Loucy (cell line): ENCODE measurements around the gene PRR5L.

Experiments
- H2AFZ ChIP-seq: fragments of 200-600 bp; sonication (generic); 2 replicates; pipeline ENCODE4 v1.6.0; 2016; ENCODE audit warnings: antibody characterized with exemption, mild to moderate bottlenecking, low read length, moderate library complexity
- H3F3A ChIP-seq: fragments of 200-600 bp; 2 replicates; pipeline ENCODE4 v1.6.0; 2016; ENCODE audit warnings: antibody characterized with exemption, low read depth, mild to moderate bottlenecking
- H3K27me3 ChIP-seq: fragments of 200-600 bp; sonication (generic); 2 replicates; pipeline ENCODE4 v1.6.1; 2014; ENCODE audit warnings: low read length, mild to moderate bottlenecking; ENCODE audit not compliant: insufficient read depth, poor library complexity, severe bottlenecking
- H3K36me3 ChIP-seq: fragments of 200-600 bp; sonication (generic); 2 replicates; pipeline ENCODE4 v1.6.1; 2016; ENCODE audit warnings: low read length; ENCODE audit not compliant: insufficient read depth
- H3K4me1 ChIP-seq: fragments of 200-600 bp; sonication (generic); 2 replicates; pipeline ENCODE4 v1.5.1; 2014; ENCODE audit warnings: low read length, mild to moderate bottlenecking; ENCODE audit not compliant: insufficient read depth, poor library complexity, severe bottlenecking
- H3K4me2 ChIP-seq: fragments of 200-600 bp; sonication (generic); 2 replicates; pipeline ENCODE4 v1.6.0; 2014; ENCODE audit warnings: antibody characterized with exemption, low read length, low read depth, mild to moderate bottlenecking; ENCODE audit not compliant: poor library complexity, severe bottlenecking
- H3K4me3 ChIP-seq: fragments of 200-600 bp; sonication (generic); 2 replicates; pipeline ENCODE4 v1.5.1; 2014; ENCODE audit warnings: low read length, mild to moderate bottlenecking, mixed read lengths; ENCODE audit not compliant: poor library complexity, severe bottlenecking
- H3K79me2 ChIP-seq: fragments of 200-600 bp; sonication (generic); 2 replicates; pipeline ENCODE4 v1.6.1; 2014; ENCODE audit warnings: low read length; ENCODE audit not compliant: insufficient read depth
- H3K9ac ChIP-seq: fragments of 200-600 bp; sonication (generic); 2 replicates; pipeline ENCODE4 v1.6.0; 2014; ENCODE audit warnings: mild to moderate bottlenecking, low read depth, low read length, moderate library complexity; ENCODE audit not compliant: poor library complexity, severe bottlenecking
- H3K9me2 ChIP-seq: fragments of 200-600 bp; sonication (generic); replicated peaks from 2 replicates; pipeline ENCODE4 v1.6.1; 2016; ENCODE audit warnings: low read depth, low read length, mixed read lengths
- H3K9me3 ChIP-seq: fragments of 200-600 bp; sonication (generic); 2 replicates; pipeline ENCODE4 v1.6.1; 2014; ENCODE audit warnings: mild to moderate bottlenecking, antibody characterized with exemption, low read length, low read depth; ENCODE audit not compliant: insufficient read depth
- H4K20me1 ChIP-seq: fragments of 200-600 bp; sonication (generic); 2 replicates; pipeline ENCODE4 v1.6.0; 2014; ENCODE audit warnings: antibody characterized with exemption, low read length, mild to moderate bottlenecking; ENCODE audit not compliant: insufficient read depth, poor library complexity, severe bottlenecking
- EZH2phosphoT487 ChIP-seq: fragments of 200-600 bp; IDR thresholded peaks from 2 replicates; pipeline ENCODE4 v1.6.1; 2018; ENCODE audit warnings: antibody characterized with exemption, mild to moderate bottlenecking, moderate library complexity, borderline replicate concordance
- TF ChIP-seq, protein P1 (sequence below): fragments of 200-600 bp; sonication (generic); conservative IDR thresholded peaks from 2 replicates; pipeline ENCODE4 v1.5.1; 2014; ENCODE audit warnings: mild to moderate bottlenecking, antibody characterized with exemption, low read length

PRR5L gene

DNA sequence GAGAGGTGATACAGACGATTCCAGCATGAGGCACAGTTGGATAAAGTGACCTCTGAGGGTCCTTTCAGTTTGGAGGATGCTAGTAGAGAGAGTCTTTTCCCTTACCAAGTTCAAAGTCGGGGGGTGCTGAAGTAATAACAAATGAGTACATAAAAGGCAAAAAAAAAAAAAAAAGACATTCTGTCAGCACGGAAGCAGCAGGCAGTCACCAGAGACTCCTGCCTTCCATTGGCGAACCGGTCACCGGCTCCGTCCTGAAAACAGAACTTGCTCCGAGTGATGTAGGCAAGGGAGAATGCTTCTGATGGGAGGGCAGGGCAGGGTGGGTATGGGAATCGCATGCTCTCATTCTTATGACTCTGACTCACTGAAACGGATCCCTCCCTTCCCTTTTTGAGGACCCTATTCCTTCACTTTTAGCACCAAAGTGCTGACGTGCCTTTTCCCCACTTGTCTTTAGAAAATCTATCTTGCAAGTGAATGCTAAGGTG lies 65.9 kb downstream of the PRR5L start:
- H3K36me3 ChIP-seq = no peaks in the 10 kb centered on the region
- H3K9me2 ChIP-seq = no peaks in the 10 kb centered on the region
- TF ChIP-seq EZH2phosphoT487 = no peak
- TF ChIP-seq, protein P1, sequence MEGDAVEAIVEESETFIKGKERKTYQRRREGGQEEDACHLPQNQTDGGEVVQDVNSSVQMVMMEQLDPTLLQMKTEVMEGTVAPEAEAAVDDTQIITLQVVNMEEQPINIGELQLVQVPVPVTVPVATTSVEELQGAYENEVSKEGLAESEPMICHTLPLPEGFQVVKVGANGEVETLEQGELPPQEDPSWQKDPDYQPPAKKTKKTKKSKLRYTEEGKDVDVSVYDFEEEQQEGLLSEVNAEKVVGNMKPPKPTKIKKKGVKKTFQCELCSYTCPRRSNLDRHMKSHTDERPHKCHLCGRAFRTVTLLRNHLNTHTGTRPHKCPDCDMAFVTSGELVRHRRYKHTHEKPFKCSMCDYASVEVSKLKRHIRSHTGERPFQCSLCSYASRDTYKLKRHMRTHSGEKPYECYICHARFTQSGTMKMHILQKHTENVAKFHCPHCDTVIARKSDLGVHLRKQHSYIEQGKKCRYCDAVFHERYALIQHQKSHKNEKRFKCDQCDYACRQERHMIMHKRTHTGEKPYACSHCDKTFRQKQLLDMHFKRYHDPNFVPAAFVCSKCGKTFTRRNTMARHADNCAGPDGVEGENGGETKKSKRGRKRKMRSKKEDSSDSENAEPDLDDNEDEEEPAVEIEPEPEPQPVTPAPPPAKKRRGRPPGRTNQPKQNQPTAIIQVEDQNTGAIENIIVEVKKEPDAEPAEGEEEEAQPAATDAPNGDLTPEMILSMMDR = no peak
- no peaks in the 10 kb centered on the region for H3K79me2 ChIP-seq
- H3K9ac ChIP-seq = peak overlapping the region; percentile 64
- H3K9me3 ChIP-seq = no peaks in the 10 kb centered on the region
- H4K20me1 ChIP-seq = no peaks in the 10 kb centered on the region
- peaks cover 30% of the 10 kb centered on the region for H3F3A ChIP-seq
- H2AFZ ChIP-seq = peak overlapping the region; percentile 32; the same call in 1 of the 2 replicates
- H3K27me3 ChIP-seq = no peaks in the 10 kb centered on the region
- peaks cover 98% of the 10 kb centered on the region for H3K4me1 ChIP-seq
- H3K4me2 ChIP-seq = peak overlapping the region; percentile 82
- peak overlapping the region; percentile 12 for H3K4me3 ChIP-seq

DNA sequence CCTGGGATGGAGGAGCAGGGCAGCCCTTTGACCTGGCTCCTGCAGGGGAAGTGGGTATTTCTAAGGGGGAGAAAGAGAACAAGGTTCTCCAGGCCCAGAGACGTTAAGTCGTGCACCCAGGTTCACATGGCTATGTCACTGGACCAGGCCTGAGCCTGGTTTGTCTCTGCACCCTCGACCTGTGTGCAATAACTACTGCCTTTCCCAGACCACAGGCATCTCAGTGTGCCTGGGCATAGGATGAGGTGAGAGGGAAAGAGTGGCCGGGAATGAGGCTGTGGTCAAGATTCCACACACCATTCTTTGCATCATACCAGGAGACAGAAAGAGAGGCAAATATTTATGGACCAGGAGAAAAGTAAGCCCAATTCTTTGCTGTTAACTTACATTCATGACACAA lies 66.8 kb downstream of the PRR5L start:
- H3F3A ChIP-seq = peaks cover 30% of the 10 kb centered on the region

DNA sequence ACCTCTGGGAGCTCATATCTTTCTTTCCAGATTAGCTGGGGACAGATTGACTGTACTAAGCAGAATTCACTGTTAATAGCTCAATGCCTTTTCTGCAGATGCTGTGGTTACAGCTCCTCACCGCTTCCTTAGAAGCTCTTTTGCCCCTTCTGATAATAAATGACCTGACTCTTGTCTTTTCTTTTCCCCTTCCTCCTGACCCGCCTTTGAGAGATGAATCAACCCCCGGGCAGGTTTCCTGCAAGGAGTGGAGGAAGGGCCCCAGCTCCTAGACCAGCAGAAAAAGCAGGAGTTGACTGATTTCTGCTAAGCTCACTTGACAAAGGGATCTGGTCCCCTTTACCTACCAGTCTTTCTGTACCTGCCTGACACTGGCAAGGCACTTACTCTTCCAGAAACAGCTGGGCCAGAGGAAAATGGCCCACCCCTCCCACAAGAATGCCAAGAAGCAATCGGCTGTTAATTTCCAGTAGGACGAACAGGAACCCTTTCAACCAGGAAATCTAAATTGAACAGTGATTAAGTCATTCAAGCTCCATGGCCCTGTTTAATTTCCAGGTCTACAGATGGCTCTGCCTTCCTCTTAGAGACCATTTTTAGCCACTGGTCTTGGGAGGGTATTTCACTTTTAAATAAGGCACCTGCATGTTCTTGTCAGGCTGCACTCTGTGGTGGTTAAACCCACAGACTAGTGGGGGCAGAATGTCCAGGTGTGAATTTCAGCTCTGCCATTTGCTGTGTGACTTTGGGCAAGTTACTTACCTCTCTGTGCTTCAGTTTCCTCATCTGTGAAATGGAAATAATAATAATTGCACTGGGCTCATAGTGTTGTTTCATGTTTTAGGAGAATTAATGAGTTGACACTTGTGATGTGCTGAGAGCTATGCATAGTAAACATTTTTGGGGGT lies 67.5 kb downstream of the PRR5L start:
- Histone ChIP-seq H3K9me3 (no peaks in the 10 kb centered on the region), H3K9ac (peak overlapping the region; percentile 53), H4K20me1 (no peaks in the 10 kb centered on the region), H3K4me3 (peak overlapping the region; percentile 57), H3K36me3 (no peaks in the 10 kb centered on the region), H3F3A (peaks cover 30% of the 10 kb centered on the region), H3K9me2 (no peaks in the 10 kb centered on the region), H2AFZ (0 out of 2 replicates have a peak overlapping the region, but pooled peaks have one; percentile 10), H3K79me2 (no peaks in the 10 kb centered on the region), H3K4me1 (peaks cover 81% of the 10 kb centered on the region), H3K4me2 (peak overlapping the region; percentile 75), H3K27me3 (no peaks in the 10 kb centered on the region)
- TF ChIP-seq, protein P1 = no peak

More for the DNA sequence above, 66.8 kb downstream of the PRR5L start:
- no peaks in the 10 kb centered on the region for H3K9me3 ChIP-seq
- no peak for TF ChIP-seq EZH2phosphoT487
- TF ChIP-seq, protein P1 = no peak
- no peaks in the 10 kb centered on the region for H4K20me1 ChIP-seq
- H3K79me2 ChIP-seq = no peaks in the 10 kb centered on the region
- H3K9me2 ChIP-seq = no peaks in the 10 kb centered on the region
- H3K4me1 ChIP-seq = peaks cover 88% of the 10 kb centered on the region
- no peak overlapping the region for H2AFZ ChIP-seq
- peak overlapping the region; percentile 53 for H3K9ac ChIP-seq
- no peaks in the 10 kb centered on the region for H3K36me3 ChIP-seq
- H3K27me3 ChIP-seq = no peaks in the 10 kb centered on the region
- peak overlapping the region; percentile 26 for H3K4me3 ChIP-seq
- H3K4me2 ChIP-seq = peak overlapping the region; percentile 75
